GM21528 (cell line): Measurements from ENCODE around the gene TSPAN2.

ENCODE experiments used
- ATAC-seq: cut with Tn5 transposase; IDR thresholded peaks from one replicate; pipeline ENCODE4 v1.9.1; 2021; ENCODE audit warnings: mild to moderate bottlenecking, moderate library complexity; ENCODE audit not compliant: unreplicated experiment, low FRiP score

Gene TSPAN2

DNA sequence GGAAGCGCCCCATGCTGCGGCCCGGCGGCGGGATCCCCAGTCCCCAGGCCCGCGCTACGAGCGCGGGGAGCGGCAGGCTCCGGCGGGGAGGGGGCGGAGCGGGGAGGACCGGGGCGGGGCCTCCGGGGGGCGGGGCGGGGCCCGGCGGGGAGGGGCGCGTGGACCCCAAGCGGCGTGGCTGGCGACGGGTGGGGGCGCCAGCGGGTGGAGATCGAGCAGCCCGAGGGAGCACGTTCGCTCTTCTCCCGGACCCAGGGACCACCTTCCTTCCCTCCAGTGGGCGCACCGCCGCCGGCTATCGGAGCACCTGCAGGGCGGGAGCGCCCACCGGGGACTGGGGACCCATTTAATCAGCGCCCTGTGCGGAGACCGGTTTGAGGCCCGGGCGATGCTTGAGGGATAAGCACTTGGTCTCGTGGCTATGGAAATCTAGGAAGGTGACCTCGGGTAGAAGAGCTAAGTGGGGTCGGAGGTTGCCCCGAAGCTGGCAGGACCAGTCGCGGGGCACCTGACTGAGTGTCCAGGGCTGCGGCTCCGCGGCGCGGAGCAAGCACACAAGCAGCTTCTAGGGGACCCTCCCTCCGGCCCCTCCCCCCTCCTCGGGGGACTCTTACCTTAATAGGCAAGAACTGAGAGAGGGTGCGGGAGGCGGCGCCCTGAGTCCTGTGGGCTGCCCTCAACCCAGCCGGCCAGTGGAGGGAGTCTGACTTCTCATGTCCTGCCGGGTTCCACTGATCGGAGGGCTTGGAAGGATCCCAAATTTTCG lies at the start of gene TSPAN2:
TSS of gene TSPAN2 (minus strand) at position 84 of the 766 bp plus-strand sequence. CDS start at position 13, 71 bp downstream.
- ATAC-seq: no peak

DNA sequence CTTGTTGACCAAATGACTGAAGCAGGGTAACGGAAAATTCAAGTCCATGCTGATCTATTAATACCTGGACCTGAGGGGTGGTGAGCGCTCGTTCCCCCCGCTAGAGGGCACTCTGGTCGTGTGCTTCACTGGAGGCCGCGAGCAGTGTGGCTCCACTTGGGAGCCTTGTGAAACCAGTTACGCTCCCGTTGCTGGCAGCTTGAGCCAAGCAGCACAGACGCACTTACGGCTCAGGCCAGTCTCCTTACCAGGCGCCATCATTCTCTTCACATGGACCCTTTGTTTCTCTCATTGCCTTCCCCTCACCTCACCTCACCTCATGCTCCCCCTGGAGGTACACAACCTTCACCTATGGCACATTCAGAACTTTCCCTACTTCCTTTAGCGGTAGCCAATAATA lies 49.7 kb upstream of the TSPAN2 start:
- ATAC-seq: no peak

DNA sequence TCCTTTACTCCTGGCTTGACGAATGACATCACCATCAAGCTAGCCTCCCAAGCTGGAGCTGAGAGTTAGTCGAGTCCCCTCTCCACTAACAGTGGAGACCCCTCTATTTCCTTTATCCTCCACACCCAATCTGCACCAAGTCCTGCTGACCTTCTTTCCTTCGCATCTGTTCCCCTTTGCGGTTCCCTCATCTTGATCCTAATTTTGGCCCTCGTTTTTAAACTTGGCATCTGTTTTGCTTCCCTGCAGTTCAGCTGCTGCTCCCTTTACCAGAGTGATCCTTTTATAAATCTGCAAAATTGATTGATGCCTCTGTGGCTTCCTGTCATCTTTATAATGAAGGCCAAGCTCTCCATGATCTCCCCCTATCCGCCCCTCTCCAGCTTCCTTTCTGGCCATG lies 49.0 kb upstream of the TSPAN2 start:
- ATAC-seq: no peak

DNA sequence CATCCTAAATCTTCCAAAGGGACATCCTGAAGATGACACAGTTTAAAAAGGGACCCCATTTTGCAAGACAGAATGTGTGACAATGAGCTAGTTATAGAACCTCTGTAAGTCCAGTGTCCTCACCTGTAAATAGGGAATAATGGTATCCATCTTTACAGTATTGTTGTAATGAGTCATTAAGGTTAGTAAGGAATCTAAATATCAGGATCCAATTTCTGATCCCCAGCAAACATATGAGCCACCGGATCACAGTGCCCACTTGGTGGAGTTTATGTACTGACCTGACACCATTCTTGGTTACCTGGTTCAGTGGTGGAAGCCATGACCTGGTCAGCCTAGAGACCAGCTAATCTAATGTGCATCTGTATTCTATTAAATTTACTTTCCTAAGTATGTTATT lies 47.9 kb upstream of the TSPAN2 start:
- ATAC-seq: no peak

DNA sequence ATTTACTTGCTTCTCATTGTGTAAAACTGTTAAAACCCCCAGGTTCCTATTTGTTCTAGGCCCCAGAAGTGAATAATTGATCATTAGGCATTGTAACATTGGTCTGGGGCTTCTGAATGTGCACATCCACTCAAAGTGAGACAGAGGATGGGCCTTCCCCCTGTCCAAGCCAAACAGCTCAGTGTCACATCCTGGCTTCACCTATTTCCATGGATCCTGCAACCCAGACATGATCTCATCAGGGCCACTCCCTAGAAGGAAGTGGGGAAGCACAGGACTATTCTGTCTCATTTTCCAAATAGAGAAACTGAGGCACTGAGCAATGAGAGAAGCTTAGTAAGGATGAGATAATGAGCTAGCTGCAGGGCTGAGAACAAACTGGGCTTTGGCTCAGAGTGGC lies 47.4 kb upstream of the TSPAN2 start:
- no peak for ATAC-seq

DNA sequence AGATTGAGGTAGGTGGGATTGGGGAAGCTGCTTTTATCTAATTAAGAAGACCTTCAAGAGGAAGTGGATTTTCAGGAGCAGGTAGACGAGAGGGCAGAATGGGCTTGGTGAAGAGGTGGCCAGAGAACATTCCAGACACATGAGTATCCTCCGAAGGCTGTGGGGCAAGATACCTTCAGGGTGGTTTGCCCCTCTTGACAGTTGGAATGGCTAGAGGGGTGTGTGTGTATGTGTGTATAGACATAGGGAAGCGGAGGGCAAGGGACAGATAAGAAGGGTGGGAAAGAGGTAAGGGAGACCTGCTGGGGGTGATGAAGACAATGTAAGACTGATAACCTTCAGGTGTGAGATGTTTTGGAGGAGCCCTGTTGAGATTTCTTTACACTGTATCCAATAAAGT lies 46.8 kb upstream of the TSPAN2 start:
- no peak for ATAC-seq

DNA sequence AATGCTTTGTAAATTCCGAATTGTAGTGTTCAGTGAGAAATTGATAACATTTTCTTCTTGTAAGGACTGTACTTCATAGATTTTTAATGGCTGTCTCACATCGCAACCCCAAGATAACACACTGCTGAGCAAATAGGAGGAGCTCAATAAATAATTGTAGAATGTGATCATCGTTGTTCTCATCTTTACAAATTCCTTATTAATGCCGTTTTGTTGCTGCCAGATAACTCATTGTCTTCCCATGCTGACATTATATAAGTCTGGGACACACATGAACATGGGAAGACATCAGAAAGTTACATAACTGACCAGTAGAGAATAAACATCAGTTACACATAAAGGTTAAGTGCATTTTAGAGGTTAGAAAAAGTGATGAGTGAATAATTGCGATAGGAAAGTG lies 46.4 kb upstream of the TSPAN2 start:
- ATAC-seq: no peak

DNA sequence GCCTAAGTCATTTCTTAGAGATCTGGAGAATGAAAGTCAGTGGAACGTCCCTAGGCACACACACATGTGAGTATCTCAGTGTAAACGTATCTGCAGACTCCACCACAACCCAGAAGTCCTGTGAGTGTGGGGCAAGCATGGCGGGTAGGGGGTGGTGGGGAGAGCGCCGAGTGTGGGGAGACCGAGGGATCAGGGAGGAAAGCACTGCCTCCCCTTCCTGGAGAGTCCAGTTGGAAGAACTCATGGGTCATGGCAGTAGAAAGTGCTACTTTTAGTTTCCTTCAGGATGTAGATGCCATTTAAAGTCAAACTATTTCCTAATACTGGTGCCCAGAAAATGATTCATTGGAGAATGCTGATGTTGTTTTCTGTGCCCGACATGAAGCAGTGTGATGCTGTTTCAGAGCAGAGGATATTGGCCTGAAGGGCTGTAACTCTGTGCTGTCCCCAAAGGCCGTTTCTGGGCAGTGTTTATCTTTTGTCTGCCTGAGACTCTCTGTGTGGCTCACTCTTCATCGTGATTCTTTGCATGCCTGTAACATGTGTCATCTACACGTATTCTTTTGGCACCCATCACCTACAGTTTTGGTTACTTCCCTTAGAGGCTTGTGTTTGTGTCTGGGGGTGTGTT lies 45.7 kb upstream of the TSPAN2 start:
- ATAC-seq: no peak

DNA sequence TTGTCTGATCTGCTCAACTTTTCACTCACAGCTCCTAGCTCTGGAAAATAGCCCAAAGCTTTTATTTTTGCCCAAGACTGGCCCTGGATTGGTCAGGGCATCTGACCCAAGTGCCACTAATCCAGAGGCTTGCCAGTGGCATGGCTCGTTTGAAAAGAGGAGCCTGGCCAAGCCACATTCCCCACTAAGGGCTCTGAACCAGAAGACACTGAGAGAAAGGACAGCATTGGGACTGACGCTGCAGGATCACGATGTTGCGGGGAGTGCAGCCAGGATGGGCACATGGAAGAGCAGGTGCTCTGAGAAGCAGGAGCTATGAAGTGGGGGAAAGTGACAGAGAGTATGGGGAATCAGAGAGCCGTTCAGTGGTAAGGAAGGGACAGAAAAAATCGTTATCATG lies 44.9 kb upstream of the TSPAN2 start:
- ATAC-seq: no peak

DNA sequence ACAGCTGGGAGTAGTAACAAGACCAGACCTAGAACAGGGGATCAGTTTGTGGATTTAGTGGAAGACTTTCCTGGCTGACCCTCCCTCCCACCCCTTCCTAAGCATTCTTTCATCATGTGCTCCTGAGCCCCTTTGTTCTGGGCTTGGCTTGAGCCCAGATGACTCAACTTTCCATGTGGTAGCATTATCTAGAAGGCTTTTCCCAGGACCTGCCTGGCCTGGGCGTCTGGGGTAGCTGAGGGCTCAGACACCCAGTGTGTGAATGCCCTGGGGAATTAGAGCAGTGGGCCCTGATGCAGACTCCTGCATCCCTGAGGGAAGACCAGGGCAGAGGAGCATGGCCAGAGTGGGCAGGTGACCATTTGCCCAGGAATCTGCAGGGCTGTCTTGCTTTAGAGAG lies 44.1 kb upstream of the TSPAN2 start:
- ATAC-seq: no peak

DNA sequence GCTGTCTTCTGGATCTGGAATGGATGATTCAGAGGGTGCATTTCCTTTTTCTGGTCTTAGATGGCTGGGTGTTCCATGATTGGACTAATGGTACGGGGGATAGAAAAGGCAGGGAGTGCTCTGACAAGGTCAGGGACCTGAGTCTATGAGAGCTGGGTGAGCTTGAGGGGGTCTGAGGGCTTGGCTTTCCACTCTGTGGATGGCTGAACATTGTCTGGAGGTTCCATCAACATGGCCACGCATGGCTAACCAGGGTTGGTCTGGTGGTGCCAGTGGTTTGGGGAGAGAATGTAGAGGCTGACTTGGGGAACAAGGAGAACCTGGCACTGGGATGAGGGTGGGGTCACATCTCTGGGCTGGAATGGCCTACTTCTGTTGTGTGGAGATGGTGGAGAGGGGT lies 41.5 kb upstream of the TSPAN2 start:
- ATAC-seq: no peak

DNA sequence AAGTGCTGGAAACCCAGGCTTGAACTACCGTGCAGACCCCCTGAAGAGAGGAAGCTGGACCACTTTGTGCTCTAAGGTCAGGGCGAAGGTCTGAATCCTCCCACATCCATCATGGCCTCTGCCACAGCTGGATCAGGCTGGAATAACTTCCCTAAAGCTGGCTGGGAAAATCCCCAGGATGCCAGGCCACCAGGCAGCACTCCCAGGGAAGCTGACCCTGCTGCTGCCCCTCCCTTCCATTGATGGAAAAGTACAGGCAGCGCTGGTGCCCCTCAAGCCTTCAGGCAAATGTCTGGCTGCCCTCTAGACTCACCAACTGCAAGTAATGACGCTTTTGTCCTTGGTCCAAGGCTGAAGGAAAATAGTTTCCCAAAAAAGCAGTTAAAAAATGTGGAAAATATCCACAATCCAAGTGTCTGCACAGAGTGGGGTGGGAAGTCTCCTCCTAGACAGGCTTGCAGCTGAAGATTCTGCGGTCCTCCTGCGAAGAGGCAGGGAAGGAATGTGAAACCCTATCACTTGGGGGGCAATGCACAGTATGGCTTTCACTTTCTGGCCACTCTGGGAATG lies 39.9 kb upstream of the TSPAN2 start:
- ATAC-seq: no peak

DNA sequence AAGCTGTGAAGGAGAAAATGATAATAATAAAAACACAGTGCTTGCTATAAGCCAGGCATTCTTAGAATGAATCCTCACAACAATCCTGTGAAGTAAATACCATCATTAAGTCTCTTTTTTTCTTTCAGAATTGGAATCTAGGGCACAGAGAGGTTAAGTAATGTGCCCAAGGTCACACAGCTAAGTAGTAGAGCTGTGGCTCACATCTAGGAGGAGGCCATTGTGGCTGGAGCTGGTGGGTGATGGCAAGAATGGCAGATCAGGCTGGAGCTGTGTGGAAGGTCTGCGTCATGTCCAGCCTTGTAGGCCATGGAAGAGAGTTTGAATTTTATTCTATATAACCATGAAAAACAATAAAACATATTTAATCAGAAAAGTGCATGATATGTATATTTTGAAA lies 38.2 kb upstream of the TSPAN2 start:
- no peak for ATAC-seq

DNA sequence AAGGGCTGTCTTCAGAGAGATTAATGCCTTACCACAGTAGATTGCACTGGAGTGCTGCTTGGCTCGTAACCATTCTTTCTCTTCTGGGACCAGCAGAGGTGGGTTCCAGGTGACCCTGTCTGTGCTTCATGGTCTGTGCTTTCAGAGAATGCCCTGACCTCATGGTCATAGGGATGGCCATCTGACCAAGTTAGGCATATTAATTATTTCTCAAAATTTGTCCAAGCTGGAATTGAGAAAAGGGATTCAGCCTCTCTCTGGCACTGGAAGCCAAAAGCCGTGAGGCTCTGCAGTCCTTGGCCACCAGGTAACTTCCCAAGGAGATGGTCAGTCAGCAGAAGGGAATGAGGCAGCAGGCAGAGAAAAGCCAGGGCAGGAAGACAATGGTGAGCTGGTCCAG lies 37.2 kb upstream of the TSPAN2 start:
- ATAC-seq: no peak

DNA sequence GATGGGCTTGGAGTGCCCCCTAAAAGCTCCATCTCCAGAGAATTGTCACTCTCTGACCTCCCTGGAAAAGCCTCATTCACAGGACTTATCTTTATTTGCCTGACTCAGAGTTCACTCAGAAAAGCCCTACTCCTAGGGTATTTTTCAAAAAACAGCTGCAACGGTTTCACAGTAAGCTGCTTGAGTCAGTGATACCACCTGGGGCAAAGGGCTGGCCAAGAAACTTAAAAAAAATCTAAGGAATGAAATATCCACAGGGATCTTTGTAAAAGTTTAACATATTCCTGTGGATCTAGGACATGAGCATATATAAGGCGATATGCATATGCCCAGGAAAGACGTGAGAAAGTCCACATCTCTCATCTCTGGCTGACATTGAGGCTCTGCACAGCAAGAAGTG lies 33.8 kb upstream of the TSPAN2 start:
- no peak for ATAC-seq

DNA sequence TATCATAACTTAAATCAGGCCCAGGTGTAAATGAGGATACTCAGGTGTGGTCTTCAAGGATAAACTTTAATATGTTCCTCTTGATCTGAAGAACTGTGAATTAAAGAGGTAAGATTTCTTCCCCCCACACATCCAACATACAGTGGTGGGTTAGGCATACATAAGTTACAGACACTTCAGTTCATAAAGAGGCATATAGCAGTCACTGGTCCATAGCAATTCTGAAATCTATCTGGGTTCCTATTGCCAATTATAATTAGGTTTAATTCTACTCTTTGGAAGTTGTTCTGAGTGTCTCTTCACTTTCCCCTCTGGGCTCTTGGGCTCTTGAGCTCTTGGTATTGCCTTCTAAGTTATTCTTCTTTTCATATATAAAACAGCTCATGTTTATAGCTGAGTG lies 32.5 kb upstream of the TSPAN2 start:
- ATAC-seq: no peak

DNA sequence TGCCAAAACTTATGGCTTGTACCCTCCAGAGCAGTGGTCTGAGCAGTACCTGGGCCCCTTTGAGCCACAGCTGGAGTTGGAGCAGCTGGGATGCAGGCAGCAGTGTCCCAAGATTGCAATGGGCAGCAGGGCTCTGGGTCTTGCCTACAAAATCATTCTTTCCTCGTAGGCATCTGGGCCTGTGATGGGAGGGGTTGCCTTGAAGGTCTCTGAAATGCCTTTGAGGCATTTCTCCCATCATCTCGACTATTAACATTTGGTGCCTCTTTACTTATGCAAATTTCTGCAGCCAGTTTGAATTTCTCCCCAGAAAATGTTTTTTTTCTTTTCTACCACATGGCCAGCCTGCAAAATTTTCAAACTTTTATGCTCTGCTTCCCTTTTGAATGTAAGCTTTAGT lies 31.0 kb upstream of the TSPAN2 start:
- ATAC-seq: no peak

DNA sequence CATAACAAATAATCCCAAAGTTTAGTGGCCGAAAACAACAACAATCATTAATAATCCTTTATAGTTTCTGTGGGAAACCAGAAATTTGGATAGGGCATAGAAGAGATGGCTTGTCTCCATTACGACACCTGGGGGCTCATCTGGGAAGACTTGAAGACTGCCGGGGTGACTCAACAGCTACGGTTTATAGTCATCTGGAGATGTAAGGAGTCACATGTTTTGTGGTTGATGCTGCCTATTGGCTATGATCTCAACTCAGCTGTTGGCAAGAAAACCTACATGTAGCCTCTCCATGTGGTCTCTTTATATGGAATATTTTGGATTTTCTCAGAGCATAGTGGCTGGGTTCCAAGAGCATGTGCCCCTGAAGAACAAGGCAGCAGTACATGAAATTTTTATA lies 29.3 kb upstream of the TSPAN2 start:
- ATAC-seq: no peak

DNA sequence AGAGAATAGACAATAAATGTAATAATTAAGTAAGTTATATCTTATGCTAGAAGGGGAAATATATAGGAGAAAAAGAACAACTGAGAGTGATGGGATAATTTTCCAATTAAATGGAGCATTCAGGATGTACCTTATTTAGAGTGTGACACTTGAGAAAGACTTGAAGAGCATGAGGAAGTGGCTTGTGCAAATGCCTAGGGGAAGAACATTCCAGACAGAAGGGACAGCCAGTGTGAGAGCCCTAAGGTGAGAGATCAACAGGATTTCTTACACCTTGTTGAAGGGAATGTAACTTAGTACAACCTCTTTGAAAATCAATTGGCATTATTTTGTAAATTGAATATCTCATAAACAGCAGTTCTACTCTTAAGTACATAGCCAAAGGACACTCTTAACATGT lies 28.8 kb upstream of the TSPAN2 start:
- ATAC-seq: no peak

DNA sequence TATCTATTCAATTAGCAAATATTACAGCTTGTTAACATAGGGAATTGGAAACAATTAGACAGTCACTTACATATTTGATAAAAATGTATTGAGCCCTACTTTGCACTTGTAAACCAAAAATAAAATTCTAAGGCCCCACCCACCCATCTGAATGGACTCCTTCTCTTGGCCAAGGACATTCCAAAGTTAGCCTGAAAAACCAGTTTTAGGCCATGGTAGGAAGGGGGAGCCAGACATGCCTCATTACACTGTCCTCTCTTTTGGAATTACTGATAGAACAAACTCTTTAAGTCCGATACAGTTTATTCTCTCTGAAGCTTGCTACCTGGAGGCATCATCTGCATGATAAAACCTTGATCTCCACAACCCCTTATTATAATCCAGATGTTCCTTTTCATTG lies 28.0 kb upstream of the TSPAN2 start:
- no peak for ATAC-seq

DNA sequence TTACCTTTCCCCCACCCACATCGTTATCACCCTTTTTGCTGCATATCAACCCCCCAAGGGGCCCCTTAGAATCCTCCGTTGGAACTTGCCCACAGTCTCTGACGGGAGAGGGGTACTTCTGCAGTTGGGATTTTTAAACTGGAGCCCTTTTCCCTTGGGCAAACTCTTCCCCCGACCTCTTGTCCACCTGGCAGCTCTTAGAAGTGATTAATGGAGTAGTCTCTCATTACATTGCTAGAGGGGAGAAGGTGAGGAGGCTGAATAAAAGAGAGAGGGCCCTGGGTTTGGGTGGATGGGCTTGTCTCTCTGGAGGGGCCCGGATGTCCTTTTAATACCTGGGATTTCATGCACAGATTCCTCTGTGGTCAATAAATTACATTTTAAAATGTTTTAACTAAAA lies 27.2 kb upstream of the TSPAN2 start:
- ATAC-seq: no peak

DNA sequence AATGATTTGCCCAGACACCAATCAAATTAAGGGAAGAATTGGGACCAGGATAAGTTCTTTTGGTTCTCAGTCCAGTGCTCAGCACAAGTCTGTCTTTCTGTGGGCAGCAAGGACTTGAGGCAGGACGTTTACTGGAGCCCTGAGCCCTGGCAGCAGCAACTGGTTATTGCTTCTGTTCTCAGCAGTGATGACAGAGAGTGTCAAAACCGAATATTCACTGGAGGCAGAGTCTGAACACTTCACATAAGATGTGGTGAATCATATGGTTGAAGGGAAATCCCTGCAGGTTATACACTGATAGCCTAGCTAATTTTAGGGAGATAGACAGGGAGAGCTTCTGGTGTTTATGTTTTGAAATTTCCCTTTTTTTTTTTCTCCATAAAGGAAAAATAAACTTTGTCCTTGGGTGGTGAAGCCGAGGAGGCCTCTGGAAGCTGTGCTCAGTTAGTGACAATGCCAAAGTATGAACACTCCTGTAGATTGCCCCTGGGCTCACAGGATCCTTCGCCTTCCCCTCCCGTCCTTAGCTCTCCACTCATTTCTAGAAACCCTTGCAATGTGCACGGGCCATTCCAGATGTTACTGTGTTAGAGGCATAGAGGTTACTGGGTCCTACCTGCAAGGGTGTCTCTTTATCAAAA lies 26.3 kb upstream of the TSPAN2 start:
- no peak for ATAC-seq
